Thyroid gland (tissue), 4 donors: ENCODE data around the gene MTA1.

ENCODE experiments used
- POLR2A ChIP-seq, 2 donors: fragments of 450-650 bp; IDR thresholded peaks; one replicate each; pipeline ENCODE4 v1.6.1; 2017; ENCODE audit warnings: antibody characterized with exemption in 2 of 2, mild to moderate bottlenecking in 2 of 2, moderate library complexity in 1 of 2
- TF ChIP-seq, protein P1 (sequence below), 6 experiments: fragments of 200-600 bp in 3 of 6; fragments of 450-650 bp in 3 of 6; sonication (generic) in 3 of 6; IDR thresholded peaks; one replicate each; pipeline ENCODE4 v1.5.1; 2016 to 2019; ENCODE audit warnings: antibody characterized with exemption in 6 of 6, mild to moderate bottlenecking in 2 of 6, inconsistent platforms in 1 of 6, moderate library complexity in 1 of 6

DNA sequence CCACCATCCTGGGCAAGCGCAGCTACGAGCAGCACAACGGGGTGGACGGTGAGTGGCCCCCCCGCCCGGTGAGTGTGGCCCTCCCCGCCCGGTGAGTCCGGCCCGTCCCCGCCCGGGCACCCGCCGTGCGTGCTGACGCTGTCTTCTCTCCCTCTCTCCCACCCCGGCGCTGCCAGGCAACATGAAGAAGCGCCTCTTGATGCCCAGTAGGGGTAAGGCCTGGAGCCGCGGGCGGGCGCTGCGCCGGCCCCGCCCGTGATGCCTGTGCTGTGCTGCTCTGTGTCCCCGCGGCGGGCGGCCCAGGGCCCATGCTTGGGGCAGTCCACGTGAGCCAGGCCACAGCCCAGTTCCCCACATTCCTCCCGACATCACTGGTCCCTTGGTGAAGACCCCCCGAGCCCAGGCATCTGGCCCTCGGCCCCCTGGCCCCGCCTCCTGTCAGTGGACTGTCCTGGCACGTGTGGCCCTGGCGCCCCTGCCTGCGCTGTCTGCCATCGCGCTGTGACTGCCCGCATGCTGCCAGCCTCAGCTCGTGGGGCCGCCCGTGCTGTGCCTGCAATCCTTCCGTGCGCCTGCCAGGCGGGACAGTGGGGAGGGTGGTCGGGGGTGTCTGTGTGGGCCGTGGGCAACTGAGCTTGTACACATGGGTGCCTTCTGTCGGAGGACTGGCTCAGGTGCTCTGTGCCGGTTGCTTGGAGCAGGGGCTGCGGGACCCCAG is 47.1 kb downstream of the MTA1 start:
- no peak for TF ChIP-seq POLR2A (IDR thresholded peaks at IDR 0.05)
- TF ChIP-seq, protein P1, sequence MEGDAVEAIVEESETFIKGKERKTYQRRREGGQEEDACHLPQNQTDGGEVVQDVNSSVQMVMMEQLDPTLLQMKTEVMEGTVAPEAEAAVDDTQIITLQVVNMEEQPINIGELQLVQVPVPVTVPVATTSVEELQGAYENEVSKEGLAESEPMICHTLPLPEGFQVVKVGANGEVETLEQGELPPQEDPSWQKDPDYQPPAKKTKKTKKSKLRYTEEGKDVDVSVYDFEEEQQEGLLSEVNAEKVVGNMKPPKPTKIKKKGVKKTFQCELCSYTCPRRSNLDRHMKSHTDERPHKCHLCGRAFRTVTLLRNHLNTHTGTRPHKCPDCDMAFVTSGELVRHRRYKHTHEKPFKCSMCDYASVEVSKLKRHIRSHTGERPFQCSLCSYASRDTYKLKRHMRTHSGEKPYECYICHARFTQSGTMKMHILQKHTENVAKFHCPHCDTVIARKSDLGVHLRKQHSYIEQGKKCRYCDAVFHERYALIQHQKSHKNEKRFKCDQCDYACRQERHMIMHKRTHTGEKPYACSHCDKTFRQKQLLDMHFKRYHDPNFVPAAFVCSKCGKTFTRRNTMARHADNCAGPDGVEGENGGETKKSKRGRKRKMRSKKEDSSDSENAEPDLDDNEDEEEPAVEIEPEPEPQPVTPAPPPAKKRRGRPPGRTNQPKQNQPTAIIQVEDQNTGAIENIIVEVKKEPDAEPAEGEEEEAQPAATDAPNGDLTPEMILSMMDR (IDR thresholded peaks at IDR 0.05): no peak
